GM12865 (cell line): ENCODE results near the gene CTCFL.

ENCODE experiments used
- DNase-seq: peaks from one replicate; pipeline ENCODE4 v3.0.0; 2010; ENCODE audit warnings: low read depth
- H3K4me3 ChIP-seq: 2 replicates; pipeline ENCODE4 v1.5.1; 2011; ENCODE audit warnings: mild to moderate bottlenecking, low read depth, low read length, control low read depth
- TF ChIP-seq, protein P1 (sequence below): IDR thresholded peaks from 2 replicates; pipeline ENCODE4 v1.5.1; 2011; ENCODE audit warnings: low read length, control low read depth, low read depth, inconsistent platforms; ENCODE audit not compliant: insufficient read depth; ENCODE audit errors: missing control alignments

Gene CTCFL

DNA sequence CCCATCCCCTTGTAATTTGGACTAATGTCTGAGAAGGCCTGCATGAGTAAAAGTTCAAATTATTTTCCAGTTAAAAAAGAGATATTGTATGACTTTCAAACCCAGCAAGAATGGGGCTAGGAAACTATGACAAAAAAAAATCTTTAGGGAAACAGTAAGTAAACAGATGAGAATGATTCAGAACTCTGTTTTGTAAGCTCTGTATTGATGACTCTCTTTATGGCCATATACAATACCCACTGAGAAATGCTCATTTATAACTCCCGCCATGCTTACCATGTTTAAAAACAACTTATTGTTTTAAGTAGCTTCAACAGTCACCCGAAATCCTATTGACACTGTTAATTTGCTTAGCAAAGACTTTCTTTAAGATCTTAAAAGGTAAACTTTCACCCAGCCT, 18.8 kb upstream of the CTCFL start:
- DNase-seq, result no peak
- TF ChIP-seq, protein P1, sequence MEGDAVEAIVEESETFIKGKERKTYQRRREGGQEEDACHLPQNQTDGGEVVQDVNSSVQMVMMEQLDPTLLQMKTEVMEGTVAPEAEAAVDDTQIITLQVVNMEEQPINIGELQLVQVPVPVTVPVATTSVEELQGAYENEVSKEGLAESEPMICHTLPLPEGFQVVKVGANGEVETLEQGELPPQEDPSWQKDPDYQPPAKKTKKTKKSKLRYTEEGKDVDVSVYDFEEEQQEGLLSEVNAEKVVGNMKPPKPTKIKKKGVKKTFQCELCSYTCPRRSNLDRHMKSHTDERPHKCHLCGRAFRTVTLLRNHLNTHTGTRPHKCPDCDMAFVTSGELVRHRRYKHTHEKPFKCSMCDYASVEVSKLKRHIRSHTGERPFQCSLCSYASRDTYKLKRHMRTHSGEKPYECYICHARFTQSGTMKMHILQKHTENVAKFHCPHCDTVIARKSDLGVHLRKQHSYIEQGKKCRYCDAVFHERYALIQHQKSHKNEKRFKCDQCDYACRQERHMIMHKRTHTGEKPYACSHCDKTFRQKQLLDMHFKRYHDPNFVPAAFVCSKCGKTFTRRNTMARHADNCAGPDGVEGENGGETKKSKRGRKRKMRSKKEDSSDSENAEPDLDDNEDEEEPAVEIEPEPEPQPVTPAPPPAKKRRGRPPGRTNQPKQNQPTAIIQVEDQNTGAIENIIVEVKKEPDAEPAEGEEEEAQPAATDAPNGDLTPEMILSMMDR, result no peak
- H3K4me3 ChIP-seq, result no peak overlapping the region

DNA sequence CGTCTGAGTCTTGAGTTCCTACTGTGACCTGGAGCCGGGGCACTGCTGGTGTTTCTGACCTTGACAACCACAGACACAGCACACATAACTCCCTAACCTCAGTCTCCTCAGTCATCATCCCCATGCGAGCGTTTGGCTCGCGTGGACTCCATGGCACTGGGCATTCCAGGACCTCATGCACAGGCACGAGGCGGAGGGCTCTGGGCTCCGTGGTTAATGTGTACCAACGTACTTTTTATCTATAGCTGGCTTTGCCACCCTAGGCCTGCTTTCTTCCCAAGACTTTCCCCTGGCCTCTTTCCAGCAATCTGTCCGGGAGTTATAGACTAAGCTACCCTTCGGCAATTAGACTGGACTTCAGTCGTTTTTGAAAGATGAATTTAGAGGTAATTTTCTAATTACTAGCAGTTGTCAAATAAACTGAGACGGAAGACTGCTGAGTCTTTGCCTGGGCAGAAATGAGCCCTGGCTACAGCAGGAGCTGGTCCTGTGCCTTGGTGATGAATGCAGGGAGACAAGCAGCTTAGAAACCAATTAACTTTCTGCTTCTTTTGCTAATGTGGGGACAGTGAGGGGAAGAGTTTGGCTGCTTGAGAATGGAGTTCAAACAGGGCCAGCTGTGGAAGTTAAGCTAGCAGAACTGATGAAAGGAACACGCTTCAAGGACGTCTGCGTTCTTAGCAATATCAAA, 16.1 kb upstream of the CTCFL start:
- TF ChIP-seq, protein P1, result no peak
- H3K4me3 ChIP-seq, result no peak overlapping the region
- no peak for DNase-seq

DNA sequence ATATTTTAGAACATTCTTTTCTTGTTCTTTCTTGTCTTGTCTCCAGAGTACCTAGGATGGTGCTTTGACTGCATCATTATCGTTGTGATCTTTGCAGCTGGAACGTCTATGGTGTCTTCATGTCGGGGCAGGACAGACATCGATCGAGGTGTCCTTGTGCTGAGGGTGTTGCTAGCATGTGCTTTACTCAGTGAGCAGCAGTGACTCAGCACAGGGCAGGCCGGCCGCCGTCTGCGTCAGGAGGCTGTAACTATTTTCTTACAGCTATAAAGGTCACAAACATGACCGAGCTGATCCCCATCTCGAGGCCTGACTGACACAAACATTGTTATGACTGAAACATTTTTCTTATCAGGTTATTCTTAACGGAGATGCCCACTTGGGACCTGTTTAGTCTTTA, 14.9 kb upstream of the CTCFL start:
- no peak for DNase-seq
- TF ChIP-seq, protein P1, result no peak
- H3K4me3 ChIP-seq, result no peak overlapping the region

DNA sequence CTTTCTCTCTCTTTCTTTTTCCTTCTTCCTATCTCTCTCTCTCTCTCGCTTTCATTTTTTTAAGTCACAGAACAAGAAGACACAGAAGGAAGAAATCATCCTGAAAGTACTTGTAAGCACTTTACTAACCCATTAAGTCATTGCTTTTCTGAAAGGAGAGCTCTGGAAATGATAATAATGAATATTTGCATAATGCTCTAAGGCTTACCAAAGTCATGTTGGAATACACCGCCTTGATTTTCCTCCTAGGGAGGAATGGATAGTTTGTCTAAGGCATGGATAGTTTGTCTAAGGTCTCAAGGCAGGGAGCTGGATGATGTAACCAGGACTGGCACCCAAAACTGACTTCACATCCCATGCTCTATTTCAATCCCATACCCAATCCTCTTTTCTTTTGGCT, 12.9 kb upstream of the CTCFL start:
- no peak overlapping the region for H3K4me3 ChIP-seq
- TF ChIP-seq, protein P1, result no peak
- DNase-seq, result no peak

DNA sequence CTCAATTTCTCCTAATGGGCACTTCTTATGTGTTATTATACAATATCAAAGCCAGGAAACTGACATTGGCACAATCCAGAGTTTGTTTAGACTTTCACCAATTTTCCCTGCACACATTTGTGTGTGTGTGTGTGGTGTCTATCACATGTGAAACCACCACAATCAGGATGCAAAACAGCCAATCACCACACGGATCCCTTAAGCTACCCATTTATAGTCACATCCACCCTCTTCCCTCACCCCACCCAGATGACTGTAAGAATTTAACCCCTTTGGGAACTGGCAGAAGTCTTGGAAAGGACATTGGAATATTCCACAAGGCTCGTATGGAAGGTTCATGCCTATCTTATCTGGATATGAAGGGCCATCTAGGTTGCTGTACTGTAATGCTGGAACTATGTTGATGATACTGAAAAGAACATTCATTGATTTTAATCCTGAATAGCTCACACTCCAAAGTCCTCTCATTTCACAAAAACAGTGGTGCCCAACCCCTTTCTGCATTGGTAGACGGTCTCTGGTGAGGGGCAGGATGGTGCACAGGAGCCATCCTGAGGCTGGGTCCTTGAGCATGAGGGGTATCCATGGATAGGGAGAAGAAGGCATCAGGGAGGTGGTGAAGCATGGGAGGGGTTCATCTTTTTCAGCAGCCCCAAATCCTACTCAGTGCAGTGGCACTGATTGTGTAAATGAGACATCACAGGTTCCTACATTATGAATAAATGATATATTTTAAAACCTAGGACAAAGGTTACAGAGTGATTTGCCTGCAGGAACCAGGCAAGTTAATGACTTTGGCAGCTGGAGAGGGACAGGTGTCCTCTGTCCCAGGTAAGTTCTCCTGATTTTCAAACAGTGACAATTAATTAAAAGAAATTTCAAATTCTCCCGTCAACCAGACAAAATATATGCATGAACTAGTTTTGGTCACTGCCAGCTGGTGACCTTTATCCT, 12.1 kb upstream of the CTCFL start:
- no peak overlapping the region for H3K4me3 ChIP-seq
- no peak for DNase-seq
- TF ChIP-seq, protein P1, result no peak

DNA sequence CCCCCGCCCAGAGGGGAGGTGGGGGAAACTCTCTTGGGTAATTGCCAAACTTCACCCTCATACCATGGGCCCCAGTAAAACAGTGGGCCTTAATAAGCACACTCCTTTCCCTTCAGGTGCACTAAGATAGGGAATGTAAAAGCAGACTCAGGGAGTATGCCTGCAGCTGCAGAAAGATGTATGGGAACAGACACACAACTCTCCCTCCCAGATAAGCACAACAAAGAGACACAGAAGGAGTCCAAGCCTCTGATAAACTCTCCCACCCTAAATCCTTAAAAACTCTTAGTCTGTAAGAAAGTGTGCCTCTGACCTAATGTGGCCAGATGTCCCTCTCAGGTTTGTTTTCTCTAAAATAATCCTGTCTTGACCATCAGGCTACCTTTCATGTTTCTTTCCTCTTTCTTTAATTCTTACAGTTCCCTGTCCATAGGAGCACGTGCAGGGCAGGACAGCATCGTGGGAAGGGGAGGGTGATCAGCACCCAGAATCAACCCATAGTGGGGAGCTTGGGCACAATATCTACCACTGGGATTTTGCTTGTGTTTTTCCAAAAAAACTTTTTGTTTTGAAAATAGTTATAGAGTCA, 11.3 kb upstream of the CTCFL start:
- DNase-seq, result no peak
- TF ChIP-seq, protein P1, result no peak
- no peak overlapping the region for H3K4me3 ChIP-seq
